Measurements from ENCODE around the gene ATL2.

Gene ATL2

GRCh38 chr2:38248707-38249106, 128.4 kb downstream of the ATL2 start:
- H3K4me3 ChIP-seq (ENCODE audit: low read depth, low read length) = no peak overlapping the region
- DNase-seq = no peak
- no peaks in the 10 kb centered on the region for H3K27me3 ChIP-seq
- no peaks in the 10 kb centered on the region for H3K9me3 ChIP-seq
- TF ChIP-seq, protein P1, sequence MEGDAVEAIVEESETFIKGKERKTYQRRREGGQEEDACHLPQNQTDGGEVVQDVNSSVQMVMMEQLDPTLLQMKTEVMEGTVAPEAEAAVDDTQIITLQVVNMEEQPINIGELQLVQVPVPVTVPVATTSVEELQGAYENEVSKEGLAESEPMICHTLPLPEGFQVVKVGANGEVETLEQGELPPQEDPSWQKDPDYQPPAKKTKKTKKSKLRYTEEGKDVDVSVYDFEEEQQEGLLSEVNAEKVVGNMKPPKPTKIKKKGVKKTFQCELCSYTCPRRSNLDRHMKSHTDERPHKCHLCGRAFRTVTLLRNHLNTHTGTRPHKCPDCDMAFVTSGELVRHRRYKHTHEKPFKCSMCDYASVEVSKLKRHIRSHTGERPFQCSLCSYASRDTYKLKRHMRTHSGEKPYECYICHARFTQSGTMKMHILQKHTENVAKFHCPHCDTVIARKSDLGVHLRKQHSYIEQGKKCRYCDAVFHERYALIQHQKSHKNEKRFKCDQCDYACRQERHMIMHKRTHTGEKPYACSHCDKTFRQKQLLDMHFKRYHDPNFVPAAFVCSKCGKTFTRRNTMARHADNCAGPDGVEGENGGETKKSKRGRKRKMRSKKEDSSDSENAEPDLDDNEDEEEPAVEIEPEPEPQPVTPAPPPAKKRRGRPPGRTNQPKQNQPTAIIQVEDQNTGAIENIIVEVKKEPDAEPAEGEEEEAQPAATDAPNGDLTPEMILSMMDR (IDR thresholded peaks at IDR 0.05; ENCODE audit: low read depth, low read length) = no peak
- no peaks in the 10 kb centered on the region for H3K36me3 ChIP-seq
- H3K4me1 ChIP-seq = no peaks in the 10 kb centered on the region

GRCh38 chr2:38248255-38248654, 128.8 kb downstream of the ATL2 start:
- TF ChIP-seq, protein P1 (IDR thresholded peaks at IDR 0.05; ENCODE audit: low read depth, low read length) = no peak
- H3K4me1 ChIP-seq = no peaks in the 10 kb centered on the region
- H3K9me3 ChIP-seq = no peaks in the 10 kb centered on the region
- DNase-seq = no peak
- no peak overlapping the region for H3K4me3 ChIP-seq (ENCODE audit: low read depth, low read length)
- no peaks in the 10 kb centered on the region for H3K36me3 ChIP-seq
- H3K27me3 ChIP-seq = no peaks in the 10 kb centered on the region

- H3K4me1 ChIP-seq = no peaks in the 10 kb centered on the region
Measured at GRCh38 chr2:38246105-38246504, 131.0 kb downstream of the ATL2 start.

GRCh38 chr2:38245114-38245641, 131.9 kb downstream of the ATL2 start:
- TF ChIP-seq, protein P1 (IDR thresholded peaks at IDR 0.05; ENCODE audit: low read depth, low read length) = no peak
- no peaks in the 10 kb centered on the region for H3K9me3 ChIP-seq
- no peaks in the 10 kb centered on the region for H3K36me3 ChIP-seq
- no peaks in the 10 kb centered on the region for H3K4me1 ChIP-seq
- H3K4me3 ChIP-seq (ENCODE audit: low read depth, low read length) = no peak overlapping the region
- no peak for DNase-seq
- H3K27me3 ChIP-seq = no peaks in the 10 kb centered on the region

More at GRCh38 chr2:38246105-38246504, 131.0 kb downstream of the ATL2 start:
- no peak for DNase-seq
- H3K4me3 ChIP-seq (ENCODE audit: low read depth, low read length) = no peak overlapping the region
- TF ChIP-seq, protein P1 (IDR thresholded peaks at IDR 0.05; ENCODE audit: low read depth, low read length) = no peak
- H3K9me3 ChIP-seq = no peaks in the 10 kb centered on the region
- no peaks in the 10 kb centered on the region for H3K36me3 ChIP-seq
- no peaks in the 10 kb centered on the region for H3K27me3 ChIP-seq

- Histone ChIP-seq H3K27me3 (no peaks in the 10 kb centered on the region), H3K4me3 (ENCODE audit: low read depth, low read length) (no peak overlapping the region), H3K4me1 (no peaks in the 10 kb centered on the region), H3K36me3 (no peaks in the 10 kb centered on the region), H3K9me3 (no peaks in the 10 kb centered on the region)
- TF ChIP-seq, protein P1 (IDR thresholded peaks at IDR 0.05; ENCODE audit: low read depth, low read length) = no peak
- no peak for DNase-seq
Measured at GRCh38 chr2:38244301-38244700, 132.8 kb downstream of the ATL2 start.
